Mesenchymal stem cell (in vitro differentiated cells and primary cell): ENCODE results near the gene KIAA0825.

Experiments
- DNase-seq: peaks from one replicate; pipeline ENCODE4 v3.0.0-alpha.2; 2013
- H2AFZ ChIP-seq: one replicate; pipeline ENCODE4 v1.6.1; 2013; ENCODE audit warnings: low read depth, mild to moderate bottlenecking, control low read depth, inconsistent platforms, low read length, moderate library complexity
- H2AK5ac ChIP-seq: 2 replicates; pipeline ENCODE4 v1.6.1; 2013; ENCODE audit warnings: low read length, moderate library complexity, mild to moderate bottlenecking, inconsistent platforms; ENCODE audit not compliant: severe bottlenecking
- H2BK120ac ChIP-seq: one replicate; pipeline ENCODE4 v1.6.1; 2013; ENCODE audit warnings: low read depth, mild to moderate bottlenecking, inconsistent platforms, low read length, moderate library complexity
- H2BK12ac ChIP-seq, 2 experiments: one replicate each; pipeline ENCODE4 v1.6.1; 2013; ENCODE audit warnings: inconsistent platforms in 2 of 2, low read length in 2 of 2, mild to moderate bottlenecking in 2 of 2, moderate library complexity in 2 of 2, control low read depth in 1 of 2
- H2BK15ac ChIP-seq: one replicate; pipeline ENCODE4 v1.6.1; 2013; ENCODE audit warnings: mild to moderate bottlenecking, low read depth, inconsistent platforms; ENCODE audit not compliant: poor library complexity, severe bottlenecking
- H2BK5ac ChIP-seq: 2 replicates; pipeline ENCODE4 v1.6.1; 2013; ENCODE audit warnings: low read depth, mild to moderate bottlenecking, low read length, control low read depth, inconsistent platforms; ENCODE audit not compliant: poor library complexity, severe bottlenecking
- H3K14ac ChIP-seq, 2 experiments: one replicate each; pipeline ENCODE4 v1.6.1; 2013; ENCODE audit warnings: inconsistent platforms in 2 of 2, low read length in 2 of 2, control low read depth in 1 of 2, mild to moderate bottlenecking in 1 of 2, moderate library complexity in 1 of 2
- H3K18ac ChIP-seq, 2 experiments: one replicate each; pipeline ENCODE4 v1.6.1; 2013; ENCODE audit warnings: inconsistent platforms in 2 of 2, low read length in 2 of 2, control low read depth in 1 of 2, low read depth in 1 of 2, mild to moderate bottlenecking in 1 of 2
- H3K23ac ChIP-seq, 2 experiments: one replicate each; pipeline ENCODE4 v1.6.1; 2013; ENCODE audit warnings: inconsistent platforms in 2 of 2, low read length in 2 of 2, mild to moderate bottlenecking in 2 of 2, moderate library complexity in 2 of 2, control low read depth in 1 of 2
- H3K27ac ChIP-seq: 2 replicates; pipeline ENCODE4 v1.5.1; 2013; ENCODE audit warnings: mild to moderate bottlenecking, moderate library complexity, low read length, control low read depth, inconsistent platforms; ENCODE audit not compliant: poor library complexity, severe bottlenecking
- H3K27me3 ChIP-seq, 2 experiments: 2 replicates each; pipeline versions ENCODE4 v1.6.1 to v1.7.0; 2013; ENCODE audit warnings: low read length in 2 of 2, mild to moderate bottlenecking in 2 of 2, moderate library complexity in 2 of 2, control low read depth in 1 of 2, inconsistent platforms in 1 of 2; ENCODE audit not compliant: control insufficient read depth in 1 of 2, insufficient read depth in 1 of 2
- H3K36me3 ChIP-seq, 2 experiments: 2 replicates each; pipeline versions ENCODE4 v1.6.1 to v1.7.0; 2013; ENCODE audit warnings: low read length in 2 of 2, control low read depth in 1 of 2, inconsistent platforms in 1 of 2, low read depth in 1 of 2, mild to moderate bottlenecking in 1 of 2; ENCODE audit not compliant: insufficient read depth in 2 of 2, control insufficient read depth in 1 of 2
- H3K4ac ChIP-seq, 2 experiments: one replicate each; pipeline ENCODE4 v1.6.1; 2013; ENCODE audit warnings: inconsistent platforms in 2 of 2, low read length in 2 of 2, mild to moderate bottlenecking in 2 of 2, moderate library complexity in 2 of 2, control low read depth in 1 of 2, low read depth in 1 of 2
- H3K4me1 ChIP-seq: 2 replicates; pipeline ENCODE4 v1.6.1; 2013; ENCODE audit warnings: low read depth, low read length, control low read depth; ENCODE audit not compliant: control insufficient read depth, insufficient read depth
- H3K4me2 ChIP-seq: 2 replicates; pipeline ENCODE4 v1.6.1; 2013; ENCODE audit warnings: low read length, mild to moderate bottlenecking, inconsistent platforms; ENCODE audit not compliant: poor library complexity, severe bottlenecking
- H3K4me3 ChIP-seq, 2 experiments: 2 replicates each; pipeline versions ENCODE4 v1.5.1 to v1.7.0; 2013; ENCODE audit warnings: low read length in 2 of 2, mild to moderate bottlenecking in 2 of 2, control low read depth in 1 of 2, low read depth in 1 of 2; ENCODE audit not compliant: insufficient read depth in 1 of 2
- H3K79me1 ChIP-seq: replicated peaks from 2 replicates; pipeline ENCODE4 v1.6.1; 2013; ENCODE audit warnings: mild to moderate bottlenecking, control low read depth, low read length, inconsistent platforms; ENCODE audit not compliant: poor library complexity, severe bottlenecking
- H3K9ac ChIP-seq: 2 replicates; pipeline ENCODE4 v1.7.0; 2013; ENCODE audit warnings: mild to moderate bottlenecking, low read length, moderate library complexity
- H3K9me3 ChIP-seq: 2 replicates; pipeline ENCODE4 v1.7.0; 2013; ENCODE audit warnings: mild to moderate bottlenecking, low read length; ENCODE audit not compliant: control insufficient read depth
- H4K8ac ChIP-seq: one replicate; pipeline ENCODE4 v1.6.1; 2013; ENCODE audit warnings: inconsistent platforms, mild to moderate bottlenecking, low read length, moderate library complexity
- H4K91ac ChIP-seq: one replicate; pipeline ENCODE4 v1.6.1; 2013; ENCODE audit warnings: mild to moderate bottlenecking, low read length, inconsistent platforms
- WGBS: methylation state at CpG from one replicate; pipeline ENCODE4 v1.1.7; 2013; ENCODE audit warnings: mixed read lengths; 5-methylcytosine and 5-hydroxymethylcytosine counted together

The KIAA0825 gene

DNA sequence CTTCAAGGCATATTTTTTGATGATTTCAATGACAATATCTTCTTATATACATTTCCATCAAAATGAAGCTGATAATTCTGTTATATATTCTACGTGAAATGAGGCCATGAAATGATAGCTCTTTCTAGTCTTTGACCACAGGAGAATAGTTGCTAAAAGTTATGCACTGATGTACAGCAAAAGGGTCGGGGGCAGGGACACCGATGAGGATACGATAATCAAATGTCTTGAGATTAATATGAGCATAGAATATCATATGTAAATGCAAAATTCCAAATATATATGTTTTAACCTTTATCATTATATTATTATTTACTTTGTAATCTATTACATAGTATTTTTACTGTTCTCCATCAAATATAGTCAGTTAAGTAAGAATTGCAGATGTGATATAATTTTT is 264.8 kb downstream of the KIAA0825 start:
- H2BK5ac ChIP-seq = no peak overlapping the region

DNA sequence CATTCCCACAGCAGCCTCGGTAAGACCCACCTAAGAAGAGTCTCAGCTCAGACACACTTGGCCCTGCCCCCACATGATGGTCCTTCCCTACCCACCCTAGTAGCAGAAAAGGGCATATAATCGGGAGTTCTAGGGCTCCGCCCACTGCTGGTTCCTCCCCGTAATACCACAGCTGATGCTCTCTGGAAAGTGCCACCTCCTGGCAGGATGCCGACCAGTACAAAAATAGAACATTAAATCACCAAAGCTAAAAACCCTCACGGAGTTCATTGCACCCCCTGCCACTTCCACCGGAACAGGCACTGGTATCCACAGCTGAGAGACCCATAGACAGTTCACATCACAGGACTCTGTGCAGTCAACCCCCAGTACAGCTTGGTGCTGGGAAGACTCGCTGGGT is 271.3 kb downstream of the KIAA0825 start:
- H3K4me2 ChIP-seq = no peak overlapping the region
- no peak overlapping the region for H2AK5ac ChIP-seq
- H3K27me3 ChIP-seq = no peaks in the 10 kb centered on the region
- no peak overlapping the region for H4K91ac ChIP-seq
- H3K79me1 ChIP-seq = no peaks in the 10 kb centered on the region
- no peak overlapping the region for H3K27ac ChIP-seq
- no peaks in the 10 kb centered on the region for H3K36me3 ChIP-seq
- no peak overlapping the region for H4K8ac ChIP-seq
- no peak overlapping the region for H3K18ac ChIP-seq
- 93% methylated on average over 8 of the region's 8 CpGs for WGBS
- DNase-seq = no peak
- H3K4ac ChIP-seq = no peak overlapping the region
- no peak overlapping the region for H3K23ac ChIP-seq
- no peak overlapping the region for H2BK120ac ChIP-seq
- H2AFZ ChIP-seq = no peak overlapping the region
- no peak overlapping the region for H2BK12ac ChIP-seq
- no peak overlapping the region for H3K9ac ChIP-seq
- H3K4me1 ChIP-seq = no peaks in the 10 kb centered on the region
- H2BK15ac ChIP-seq = no peak overlapping the region
- no peak overlapping the region for H2BK5ac ChIP-seq
- no peaks in the 10 kb centered on the region for H3K9me3 ChIP-seq
- H3K14ac ChIP-seq = no peak overlapping the region
- H3K4me3 ChIP-seq = no peak overlapping the region

More for the DNA sequence above, 264.8 kb downstream of the KIAA0825 start:
- no peak overlapping the region for H3K27ac ChIP-seq
- H2BK12ac ChIP-seq = no peak overlapping the region
- H3K18ac ChIP-seq = no peak overlapping the region
- 69% methylated on average over 1 of the region's 4 CpGs for WGBS
- no peaks in the 10 kb centered on the region for H3K27me3 ChIP-seq
- H2AK5ac ChIP-seq = no peak overlapping the region
- H2BK15ac ChIP-seq = no peak overlapping the region
- no peaks in the 10 kb centered on the region for H3K79me1 ChIP-seq
- DNase-seq = no peak
- H3K9ac ChIP-seq = no peak overlapping the region
- H2AFZ ChIP-seq = no peak overlapping the region
- H3K23ac ChIP-seq = no peak overlapping the region
- H3K4me3 ChIP-seq = no peak overlapping the region
- H3K36me3 ChIP-seq = no peaks in the 10 kb centered on the region
- no peaks in the 10 kb centered on the region for H3K9me3 ChIP-seq
- no peak overlapping the region for H3K14ac ChIP-seq
- H3K4me1 ChIP-seq = no peaks in the 10 kb centered on the region
- H4K91ac ChIP-seq = no peak overlapping the region
- no peak overlapping the region for H3K4me2 ChIP-seq
- no peak overlapping the region for H4K8ac ChIP-seq
- no peak overlapping the region for H2BK120ac ChIP-seq
- H3K4ac ChIP-seq = no peak overlapping the region

DNA sequence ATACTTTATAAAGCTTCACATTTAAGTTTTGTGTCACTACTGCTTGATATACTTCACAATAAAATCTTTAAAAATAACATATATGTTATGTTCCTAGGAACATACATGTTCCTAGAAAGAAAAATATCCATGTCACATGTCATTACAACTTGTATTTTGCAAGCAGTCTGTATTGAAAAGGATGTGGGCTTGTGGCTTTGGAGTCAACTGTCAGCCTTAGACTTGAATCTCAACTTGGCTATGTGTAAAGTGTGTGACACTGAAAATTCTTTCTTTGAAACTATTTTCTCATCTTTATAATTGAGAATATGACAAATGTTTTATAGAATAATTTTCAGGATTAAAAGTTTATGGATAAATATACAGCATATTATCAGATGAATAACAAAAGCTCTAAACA is 273.1 kb downstream of the KIAA0825 start:
- Histone ChIP-seq H3K4ac (no peak overlapping the region), H3K4me1 (no peaks in the 10 kb centered on the region), H3K79me1 (no peaks in the 10 kb centered on the region), H3K36me3 (no peaks in the 10 kb centered on the region), H3K9me3 (no peaks in the 10 kb centered on the region), H2AK5ac (no peak overlapping the region), H3K18ac (no peak overlapping the region), H3K4me2 (no peak overlapping the region), H2BK12ac (no peak overlapping the region), H4K91ac (no peak overlapping the region), H3K14ac (no peak overlapping the region), H2AFZ (no peak overlapping the region), H3K27ac (no peak overlapping the region), H2BK5ac (no peak overlapping the region), H2BK15ac (no peak overlapping the region), H3K4me3 (no peak overlapping the region), H4K8ac (no peak overlapping the region), H2BK120ac (no peak overlapping the region), H3K9ac (no peak overlapping the region), H3K27me3 (no peaks in the 10 kb centered on the region), H3K23ac (no peak overlapping the region)
- no peak for DNase-seq

DNA sequence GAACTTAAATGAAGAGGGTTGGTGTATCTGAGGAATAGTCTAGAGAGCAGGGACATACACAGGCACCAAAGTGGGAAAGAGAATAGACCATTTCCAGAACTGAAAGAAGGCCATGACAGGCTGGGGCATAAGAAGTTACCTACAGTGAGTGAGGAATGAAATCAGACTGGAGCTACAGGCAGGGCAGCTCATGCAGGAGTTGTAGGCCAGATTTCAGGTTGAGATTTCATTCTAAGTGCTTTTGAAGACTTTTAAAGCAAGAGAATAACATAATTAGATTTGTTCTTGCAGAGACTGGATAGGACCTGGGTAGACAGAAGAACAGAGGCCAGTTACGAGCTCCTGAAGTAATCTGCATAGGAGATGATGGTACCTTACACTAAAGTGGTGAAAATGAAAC is 280.8 kb downstream of the KIAA0825 start:
- Histone ChIP-seq H3K4ac (no peak overlapping the region), H3K4me2 (no peak overlapping the region), H3K79me1 (no peaks in the 10 kb centered on the region), H3K27ac (no peak overlapping the region), H3K18ac (no peak overlapping the region), H2BK120ac (no peak overlapping the region), H2AK5ac (no peak overlapping the region), H2BK12ac (no peak overlapping the region), H2BK5ac (no peak overlapping the region), H3K9ac (no peak overlapping the region), H3K9me3 (no peaks in the 10 kb centered on the region), H4K8ac (no peak overlapping the region), H3K4me3 (no peak overlapping the region), H4K91ac (no peak overlapping the region), H3K14ac (no peak overlapping the region), H3K36me3 (no peaks in the 10 kb centered on the region), H3K4me1 (no peaks in the 10 kb centered on the region), H2BK15ac (no peak overlapping the region), H3K27me3 (no peaks in the 10 kb centered on the region), H2AFZ (no peak overlapping the region), H3K23ac (no peak overlapping the region)
- no peak for DNase-seq
- 89% methylated on average over 1 of the region's 1 CpG for whole genome bisulfite sequencing
